Measurements from ENCODE around the gene KRTAP9-4.
"Not testable (repeated sequence)": the region's sequence is repeated elsewhere in the genome, so short reads cannot be mapped to it uniquely, and the experiment has no call there.

The KRTAP9-4 gene

GRCh38 chr17:41249637-41250240 lies at the start of gene KRTAP9-4:
KRTAP9-4 (plus strand) TSS chr17:41249687; CDS start chr17:41249721, 34 bp downstream.
- not testable (repeated sequence) for FAIRE-seq

- no peak for FAIRE-seq
Observed at GRCh38 chr17:41211845-41212466, 37.5 kb upstream of the KRTAP9-4 start.

GRCh38 chr17:41212524-41213169 lies 36.8 kb upstream of the KRTAP9-4 start:
- no peak for FAIRE-seq

DNA sequence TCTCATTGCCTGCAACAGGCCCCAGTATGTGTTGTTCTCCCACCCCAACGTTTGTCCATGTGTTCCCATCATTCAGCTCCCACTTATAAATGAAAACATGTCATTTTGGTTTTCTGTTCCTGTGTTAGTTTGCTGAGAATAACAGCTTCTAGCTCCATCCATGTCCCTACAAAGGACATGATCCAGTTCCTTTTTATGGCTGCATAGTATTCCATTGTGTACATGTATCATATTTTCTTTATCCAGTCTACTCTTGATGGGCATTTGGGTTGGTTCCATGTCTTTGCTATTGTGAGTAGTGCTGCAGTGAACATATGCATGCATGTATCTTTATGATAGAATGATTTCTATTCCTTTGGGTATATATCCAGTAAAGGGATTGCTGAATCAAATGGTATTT lies 33.8 kb upstream of the KRTAP9-4 start:
- no peak for FAIRE-seq

- no peak for FAIRE-seq
Observed at GRCh38 chr17:41223821-41224220, 25.7 kb upstream of the KRTAP9-4 start.

- no peak for FAIRE-seq
Observed at GRCh38 chr17:41226051-41226450, 23.4 kb upstream of the KRTAP9-4 start.

DNA sequence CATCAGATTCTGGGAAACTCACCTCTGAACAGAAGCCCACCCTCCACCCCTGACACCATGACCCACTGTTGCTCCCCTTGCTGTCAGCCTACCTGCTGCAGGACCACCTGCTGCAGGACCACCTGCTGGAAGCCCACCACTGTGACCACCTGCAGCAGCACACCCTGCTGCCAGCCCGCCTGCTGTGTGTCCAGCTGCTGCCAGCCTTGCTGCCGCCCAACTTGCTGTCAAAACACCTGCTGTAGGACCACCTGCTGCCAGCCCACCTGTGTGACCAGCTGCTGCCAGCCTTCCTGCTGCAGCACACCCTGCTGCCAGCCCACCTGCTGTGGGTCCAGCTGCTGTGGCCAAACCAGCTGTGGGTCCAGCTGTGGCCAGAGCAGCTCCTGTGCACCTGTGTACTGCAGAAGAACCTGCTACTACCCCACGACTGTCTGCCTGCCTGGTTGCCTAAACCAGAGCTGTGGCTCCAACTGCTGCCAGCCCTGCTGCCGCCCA lies 22.8 kb upstream of the KRTAP9-4 start, which contains the start of gene KRTAP9-2:
Gene KRTAP9-2, plus strand, starts transcription at position 51 of the 498 bp plus-strand sequence. Its CDS starts 7 bp downstream, at position 58.
- FAIRE-seq: not testable (repeated sequence)

- FAIRE-seq: no peak
Observed at GRCh38 chr17:41230094-41230493, 19.4 kb upstream of the KRTAP9-4 start.

- no peak for FAIRE-seq
Observed at GRCh38 chr17:41231731-41232130, 17.8 kb upstream of the KRTAP9-4 start.

- FAIRE-seq: not testable (repeated sequence)
Observed at GRCh38 chr17:41232399-41233105, 16.9 kb upstream of the KRTAP9-4 start, which contains the start of gene KRTAP9-3. KRTAP9-3 (plus strand) TSS chr17:41232449; CDS start chr17:41232502, 53 bp downstream.

- not testable (repeated sequence) for FAIRE-seq
Observed at GRCh38 chr17:41237116-41237515, 12.4 kb upstream of the KRTAP9-4 start.

DNA sequence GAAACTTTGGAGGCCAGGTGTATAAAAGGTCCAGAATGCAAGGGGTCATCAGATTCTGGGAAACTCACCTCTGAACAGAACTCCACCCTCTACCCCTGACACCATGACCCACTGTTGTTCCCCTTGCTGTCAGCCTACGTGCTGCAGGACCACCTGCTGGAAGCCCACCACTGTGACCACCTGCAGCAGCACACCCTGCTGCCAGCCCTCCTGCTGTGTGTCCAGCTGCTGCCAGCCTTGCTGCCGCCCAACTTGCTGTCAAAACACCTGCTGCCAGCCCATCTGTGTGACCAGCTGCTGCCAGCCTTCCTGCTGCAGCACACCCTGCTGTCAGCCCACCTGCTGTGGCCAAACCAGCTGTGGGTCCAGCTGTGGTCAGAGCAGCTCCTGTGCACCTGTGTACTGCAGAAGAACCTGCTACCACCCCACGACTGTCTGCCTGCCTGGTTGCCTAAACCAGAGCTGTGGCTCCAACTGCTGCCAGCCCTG lies 11.5 kb upstream of the KRTAP9-4 start, which contains the start of gene KRTAP9-8:
Gene KRTAP9-8, plus strand, starts transcription at position 51 of the 489 bp plus-strand sequence. Its CDS starts 53 bp downstream, at position 104.
- FAIRE-seq: not testable (repeated sequence)

DNA sequence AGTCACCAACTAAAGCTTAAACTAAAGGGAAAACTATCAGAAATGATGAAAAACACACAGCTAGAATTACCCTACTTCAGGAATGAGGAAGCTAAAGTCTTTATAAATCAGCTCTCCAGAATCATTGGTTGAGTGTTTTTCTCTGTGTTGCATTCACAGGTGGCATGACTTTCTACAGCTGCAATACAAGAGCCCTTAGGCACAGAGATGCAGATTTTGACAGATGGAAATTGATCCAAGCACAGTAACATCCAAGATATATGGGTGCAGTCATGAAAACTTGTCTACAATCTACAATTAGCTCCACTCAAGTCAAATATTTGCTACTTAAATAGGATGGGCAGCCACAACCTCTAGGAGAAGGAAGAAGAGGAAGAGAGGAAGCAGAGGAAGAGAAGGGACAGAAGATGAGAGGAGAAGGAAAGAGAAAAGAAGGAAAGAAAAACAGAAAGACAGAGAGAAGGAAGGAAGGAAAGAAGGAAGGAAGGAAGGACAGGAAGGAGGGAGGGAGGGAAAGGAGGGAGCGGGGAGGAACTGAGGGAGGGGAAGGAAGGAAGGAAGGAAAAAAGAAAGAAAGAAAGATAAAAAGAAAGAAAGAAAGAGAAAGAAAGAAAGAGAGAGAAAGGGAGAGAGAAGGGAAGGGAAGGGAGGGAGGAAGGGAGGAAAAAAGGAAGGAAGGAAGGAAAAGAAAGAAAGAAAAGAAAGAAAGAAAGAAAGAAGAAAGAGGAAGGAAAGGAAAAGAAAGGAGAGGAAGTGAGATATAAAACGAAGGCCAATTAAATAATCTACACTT lies 2.3 kb upstream of the KRTAP9-4 start:
- not testable (repeated sequence) for FAIRE-seq

DNA sequence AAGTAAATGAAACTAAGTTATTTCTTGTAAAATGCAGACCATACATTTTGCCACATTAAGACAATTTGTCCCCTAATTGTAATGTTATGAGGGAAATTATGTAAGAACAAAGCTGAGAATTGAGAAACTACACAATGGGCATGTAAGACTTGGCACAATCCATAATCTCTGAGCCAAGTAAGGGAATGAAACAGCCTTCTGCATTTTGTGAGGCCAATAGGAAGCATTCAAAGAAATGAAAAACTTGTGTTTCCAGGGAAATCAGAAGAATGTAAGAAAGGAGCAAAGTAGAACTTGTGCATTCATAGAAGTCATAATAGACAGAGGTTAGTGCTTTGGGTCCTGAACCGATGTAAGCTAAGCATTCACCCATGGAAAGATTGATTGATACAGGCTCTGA lies 1.8 kb downstream of the KRTAP9-4 start:
- no peak for FAIRE-seq

DNA sequence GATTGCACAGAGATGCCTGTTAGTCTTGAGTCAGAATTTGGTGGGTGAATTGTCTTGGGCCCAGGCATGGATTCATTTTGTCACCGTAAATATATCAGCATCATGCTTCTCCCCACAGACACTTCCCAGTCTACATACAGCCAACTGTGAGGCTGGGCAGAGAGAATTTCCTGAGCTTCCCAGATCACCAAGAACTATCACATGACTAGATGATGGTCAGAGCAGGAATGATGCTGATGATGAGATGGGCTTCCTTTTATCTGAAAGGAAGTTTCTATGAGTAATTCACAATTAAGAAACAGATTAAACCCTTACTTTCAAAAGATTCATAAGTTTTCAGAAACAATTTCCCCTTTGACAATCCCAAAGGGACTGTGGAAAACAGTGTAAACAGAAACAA lies 5.4 kb downstream of the KRTAP9-4 start:
- FAIRE-seq: no peak

- FAIRE-seq: not testable (repeated sequence)
Observed at GRCh38 chr17:41255381-41256290, 6.1 kb downstream of the KRTAP9-4 start, which contains the start of gene KRTAP9-9. KRTAP9-9 (plus strand) TSS chr17:41255384.

- FAIRE-seq: no peak
Observed at GRCh38 chr17:41256291-41256685, 6.8 kb downstream of the KRTAP9-4 start.

GRCh38 chr17:41258406-41258805 lies 8.9 kb downstream of the KRTAP9-4 start:
- no peak for FAIRE-seq

DNA sequence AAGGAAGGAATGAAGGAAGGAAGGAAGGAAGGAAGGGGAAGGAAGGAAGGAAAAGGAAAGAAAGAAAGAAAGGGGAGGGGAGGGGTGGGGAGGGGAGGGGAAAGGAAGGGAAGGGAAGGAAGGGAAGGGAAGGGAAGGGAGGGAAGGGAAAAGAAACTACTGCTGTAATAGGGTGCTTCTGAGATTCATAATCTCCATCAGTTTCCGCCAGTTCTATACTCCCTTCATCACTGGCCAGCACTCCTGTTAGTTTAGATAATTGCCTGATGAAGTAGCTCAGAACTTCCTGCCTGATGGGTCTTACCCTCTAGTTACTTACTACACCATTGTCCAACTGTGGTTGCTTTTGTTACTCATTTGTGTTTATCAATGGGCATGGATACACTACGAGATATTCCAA lies 13.7 kb downstream of the KRTAP9-4 start:
- FAIRE-seq: no peak

GRCh38 chr17:41264599-41264998 lies 15.1 kb downstream of the KRTAP9-4 start:
- FAIRE-seq: no peak

DNA sequence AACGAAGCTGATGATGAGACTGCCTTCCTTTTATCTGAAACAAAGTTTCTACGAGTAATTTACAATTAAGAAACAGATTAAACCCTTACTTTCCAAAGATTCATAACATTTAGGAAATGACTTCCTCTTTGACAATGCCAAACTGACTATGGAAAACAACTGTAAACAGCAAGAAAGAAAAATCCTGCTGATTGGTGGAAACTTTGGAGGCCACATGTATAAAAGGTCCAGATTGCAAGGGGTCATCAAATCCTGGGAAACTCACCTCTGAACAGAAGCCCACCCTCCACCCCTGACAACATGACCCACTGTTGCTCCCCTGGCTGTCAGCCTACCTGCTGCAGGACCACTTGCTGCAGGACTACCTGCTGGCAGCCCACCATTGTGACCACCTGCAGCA lies 15.6 kb downstream of the KRTAP9-4 start, which contains the start of gene KRTAP9-6:
Gene KRTAP9-6, plus strand, starts transcription at position 301 of the 400 bp plus-strand sequence. Its CDS starts 0 bp downstream, at position 301.
- FAIRE-seq: no peak

Data from TTC549 (cell line).